ENCODE data around the gene MOB2.

The MOB2 gene

DNA sequence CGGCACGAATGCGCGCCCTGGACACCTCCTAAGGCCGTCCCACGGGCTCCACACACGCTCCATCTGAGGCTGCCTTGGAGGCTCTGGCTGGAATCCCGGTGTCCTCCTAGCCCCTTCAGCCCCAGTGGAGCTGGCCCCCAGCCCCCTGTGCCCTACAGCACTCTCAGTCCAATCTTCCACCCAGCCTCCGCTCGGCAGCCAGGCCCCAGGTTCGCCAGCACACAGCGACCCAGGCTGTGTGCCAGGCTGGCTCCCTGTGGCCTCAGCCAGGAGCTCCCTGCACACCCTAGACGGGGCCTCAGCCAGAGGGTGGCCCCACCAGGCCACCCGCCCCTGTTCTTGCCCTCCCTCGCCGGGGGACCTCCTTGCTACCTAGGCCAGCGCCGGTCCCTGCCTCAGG, 18.6 kb downstream of the MOB2 start:
- peaks cover 0 to 75% (median 53%) of the 10 kb centered on the region in 5 donors for H3K36me3 ChIP-seq (ENCODE audit: control insufficient read depth in 5 of 5, insufficient read depth in 5 of 5, low read length in 5 of 5)

DNA sequence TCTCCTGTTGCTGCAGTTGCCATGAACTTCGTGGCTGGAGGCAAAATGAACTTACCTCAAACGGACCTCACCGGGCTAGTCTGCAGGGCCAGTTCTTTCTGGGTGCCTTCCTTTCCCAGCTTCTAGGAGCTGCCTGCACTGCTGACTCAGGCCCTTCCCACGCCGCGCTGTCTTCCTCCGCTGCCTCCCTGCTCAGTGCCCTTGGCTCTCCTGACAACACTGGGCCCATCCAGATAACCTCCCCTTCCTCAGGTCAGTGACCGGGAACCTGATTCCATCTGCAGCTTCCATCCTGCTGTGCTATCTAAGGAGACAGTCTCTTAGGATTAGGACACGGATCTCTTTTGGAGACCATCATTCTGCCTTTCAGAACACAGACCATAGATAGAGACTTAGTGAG, 19.3 kb downstream of the MOB2 start:
- no peak overlapping the region for H3K27ac ChIP-seq (ENCODE audit: low read depth, low read length)

More for the DNA sequence above, 18.6 kb downstream of the MOB2 start:
- Histone ChIP-seq H3K27ac (ENCODE audit: low read depth, low read length) (no peak overlapping the region), H3K9me3 (ENCODE audit: control insufficient read depth in 5 of 5, low read length in 5 of 5) (peaks cover 0 to 4% (median 0%) of the 10 kb centered on the region in 5 donors), H3K4me1 (ENCODE audit: control insufficient read depth in 5 of 5, insufficient read depth in 5 of 5, low read length in 5 of 5) (no peaks in the 10 kb centered on the region), H3K4me3 (ENCODE audit: low read depth in 1 of 5, low read length in 5 of 5) (no peak overlapping the region), H3K9ac (ENCODE audit: low read length in 5 of 5) (no peak overlapping the region), H3K27me3 (ENCODE audit: control insufficient read depth in 5 of 5, insufficient read depth in 4 of 5, low read length in 5 of 5) (no peaks in the 10 kb centered on the region)

DNA sequence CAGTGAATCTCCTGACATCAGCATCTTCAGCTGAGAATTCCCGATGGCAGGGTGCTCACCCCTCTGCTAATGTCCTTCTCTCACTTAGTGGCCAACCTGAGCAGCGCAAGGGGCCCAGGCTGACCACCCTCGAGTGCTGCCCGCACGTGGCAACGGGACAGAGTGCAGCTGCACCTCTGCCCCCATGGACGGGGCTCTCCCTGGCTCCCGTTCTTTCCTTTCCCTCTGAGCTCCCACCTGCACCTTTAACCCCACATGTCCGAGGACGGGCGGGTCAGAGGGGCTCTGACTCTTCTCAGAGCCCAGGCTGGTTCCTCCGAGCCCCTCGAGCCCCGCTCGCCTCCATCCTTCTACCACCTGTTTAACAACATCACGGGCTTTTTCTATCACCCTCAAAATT, 19.8 kb downstream of the MOB2 start:
- Histone ChIP-seq H3K36me3 (ENCODE audit: control insufficient read depth in 5 of 5, insufficient read depth in 5 of 5, low read length in 5 of 5) (peaks cover 0 to 64% (median 44%) of the 10 kb centered on the region in 5 donors), H3K27ac (ENCODE audit: low read depth, low read length) (no peak overlapping the region), H3K4me1 (ENCODE audit: control insufficient read depth in 5 of 5, insufficient read depth in 5 of 5, low read length in 5 of 5) (no peaks in the 10 kb centered on the region)

More for the DNA sequence above, 19.3 kb downstream of the MOB2 start:
- no peak overlapping the region for H3K9ac ChIP-seq (ENCODE audit: low read length in 5 of 5)
- H3K4me1 ChIP-seq (ENCODE audit: control insufficient read depth in 5 of 5, insufficient read depth in 5 of 5, low read length in 5 of 5) = no peaks in the 10 kb centered on the region
- H3K9me3 ChIP-seq (ENCODE audit: control insufficient read depth in 5 of 5, low read length in 5 of 5) = peaks cover 0 to 4% (median 0%) of the 10 kb centered on the region in 5 donors
- H3K27me3 ChIP-seq (ENCODE audit: control insufficient read depth in 5 of 5, insufficient read depth in 4 of 5, low read length in 5 of 5) = no peaks in the 10 kb centered on the region
- H3K4me3 ChIP-seq (ENCODE audit: low read depth in 1 of 5, low read length in 5 of 5) = no peak overlapping the region
- peaks cover 0 to 68% (median 46%) of the 10 kb centered on the region in 5 donors for H3K36me3 ChIP-seq (ENCODE audit: control insufficient read depth in 5 of 5, insufficient read depth in 5 of 5, low read length in 5 of 5)

DNA sequence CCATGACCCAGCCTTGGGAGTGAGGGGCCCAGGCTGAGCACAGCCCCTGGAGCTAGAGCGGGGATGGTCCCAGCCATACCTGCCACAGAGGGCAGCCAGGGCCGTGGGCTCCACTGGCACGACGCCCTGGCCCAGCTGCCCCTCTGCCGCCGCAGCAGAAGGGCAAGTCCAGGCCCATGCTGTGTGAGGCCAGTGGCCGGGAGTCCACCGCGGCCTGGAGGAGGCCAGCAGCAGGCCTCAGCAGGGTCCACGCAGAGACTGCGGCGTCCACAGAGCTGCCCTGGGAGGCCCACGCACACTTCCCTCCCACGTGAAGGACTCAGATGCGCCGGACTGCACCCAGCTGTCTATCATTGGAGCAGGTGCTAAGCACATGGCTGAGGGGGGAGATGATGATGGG, 23.5 kb downstream of the MOB2 start:
- Histone ChIP-seq H3K27me3 (ENCODE audit: control insufficient read depth in 5 of 5, insufficient read depth in 4 of 5, low read length in 5 of 5) (no peaks in the 10 kb centered on the region), H3K4me3 (ENCODE audit: low read depth in 1 of 5, low read length in 5 of 5) (no peak overlapping the region), H3K4me1 (ENCODE audit: control insufficient read depth in 5 of 5, insufficient read depth in 5 of 5, low read length in 5 of 5) (peaks cover 0 to 25% (median 11%) of the 10 kb centered on the region in 5 donors), H3K27ac (ENCODE audit: low read depth, low read length) (no peak overlapping the region), H3K9ac (ENCODE audit: low read length in 5 of 5) (no peak overlapping the region), H3K36me3 (ENCODE audit: control insufficient read depth in 5 of 5, insufficient read depth in 5 of 5, low read length in 5 of 5) (peaks cover 0 to 26% (median 13%) of the 10 kb centered on the region in 5 donors), H3K9me3 (ENCODE audit: control insufficient read depth in 5 of 5, low read length in 5 of 5) (peaks cover 0 to 4% (median 0%) of the 10 kb centered on the region in 5 donors)

More for the DNA sequence above, 19.8 kb downstream of the MOB2 start:
- Histone ChIP-seq H3K9me3 (ENCODE audit: control insufficient read depth in 5 of 5, low read length in 5 of 5) (peaks cover 0 to 4% (median 0%) of the 10 kb centered on the region in 5 donors), H3K9ac (ENCODE audit: low read length in 5 of 5) (no peak overlapping the region), H3K4me3 (ENCODE audit: low read depth in 1 of 5, low read length in 5 of 5) (no peak overlapping the region), H3K27me3 (ENCODE audit: control insufficient read depth in 5 of 5, insufficient read depth in 4 of 5, low read length in 5 of 5) (no peaks in the 10 kb centered on the region)

DNA sequence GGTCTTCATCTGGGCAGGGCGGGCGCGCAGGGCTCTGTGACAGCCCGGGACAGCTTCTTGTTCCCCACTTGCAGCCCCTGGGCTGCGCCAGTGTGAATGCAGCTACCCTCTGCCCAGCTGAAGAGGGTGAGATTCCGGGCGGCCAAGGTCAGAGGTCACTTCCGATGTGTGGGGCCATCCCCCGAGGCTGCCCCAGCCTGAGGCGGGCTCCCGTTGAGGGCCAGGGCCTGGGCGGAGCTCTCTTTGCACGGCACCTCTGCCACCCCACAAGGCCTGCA, 23.9 kb downstream of the MOB2 start:
- Histone ChIP-seq H3K9me3 (ENCODE audit: control insufficient read depth in 5 of 5, low read length in 5 of 5) (peaks cover 0 to 4% (median 0%) of the 10 kb centered on the region in 5 donors), H3K27ac (ENCODE audit: low read depth, low read length) (no peak overlapping the region), H3K4me1 (ENCODE audit: control insufficient read depth in 5 of 5, insufficient read depth in 5 of 5, low read length in 5 of 5) (peaks cover 0 to 25% (median 11%) of the 10 kb centered on the region in 5 donors)

DNA sequence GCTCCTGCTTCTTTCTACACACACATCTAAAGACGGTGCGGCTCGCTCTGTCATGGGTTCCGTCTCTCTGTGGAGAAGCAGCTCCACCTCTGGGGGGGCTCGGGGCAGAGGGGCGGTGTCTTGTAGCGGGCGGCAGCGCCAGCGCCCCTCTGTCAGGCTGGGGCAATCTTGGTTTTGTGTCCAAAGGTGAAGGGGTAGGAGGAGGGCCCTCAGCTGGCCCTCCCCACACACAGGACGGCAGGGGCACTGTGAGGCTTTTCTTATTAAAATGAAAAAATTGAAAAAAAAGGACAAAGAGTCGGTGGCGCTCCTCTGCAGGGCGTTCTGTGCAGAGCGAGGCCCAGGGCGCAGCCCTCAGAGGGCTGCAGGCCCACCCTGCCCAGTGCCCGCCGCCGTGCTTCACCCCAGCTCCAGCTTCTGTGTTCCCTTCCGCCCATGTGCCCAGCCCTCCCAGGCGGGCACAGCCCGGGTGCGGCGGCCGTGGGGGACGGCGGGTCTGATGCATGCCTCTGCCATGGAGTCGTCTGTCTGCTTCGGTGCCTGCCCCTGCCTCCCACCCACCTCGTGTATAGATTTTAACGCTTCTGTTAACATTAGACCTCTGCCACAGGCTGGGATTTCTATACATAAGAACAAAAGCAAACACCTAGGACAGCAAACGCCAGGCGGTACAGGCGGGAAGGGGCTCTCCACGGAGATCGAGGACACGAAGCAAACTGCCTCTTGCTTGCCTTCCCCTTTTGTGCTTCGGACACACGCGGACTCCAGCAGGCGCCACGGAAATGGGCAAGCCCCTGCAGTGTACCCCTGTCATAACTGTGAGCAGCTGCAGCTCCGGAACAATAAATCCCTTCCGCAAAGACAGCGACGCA, 24.5 kb downstream of the MOB2 start:
- H3K27ac ChIP-seq (ENCODE audit: low read depth, low read length) = no peak overlapping the region
- peaks cover 0 to 4% (median 0%) of the 10 kb centered on the region in 5 donors for H3K9me3 ChIP-seq (ENCODE audit: control insufficient read depth in 5 of 5, low read length in 5 of 5)
- H3K9ac ChIP-seq (ENCODE audit: low read length in 5 of 5) = no peak overlapping the region
- peaks cover 0 to 25% (median 11%) of the 10 kb centered on the region in 5 donors for H3K4me1 ChIP-seq (ENCODE audit: control insufficient read depth in 5 of 5, insufficient read depth in 5 of 5, low read length in 5 of 5)
- peaks cover 0 to 19% (median 9%) of the 10 kb centered on the region in 5 donors for H3K36me3 ChIP-seq (ENCODE audit: control insufficient read depth in 5 of 5, insufficient read depth in 5 of 5, low read length in 5 of 5)
- no peak overlapping the region for H3K4me3 ChIP-seq (ENCODE audit: low read depth in 1 of 5, low read length in 5 of 5)
- H3K27me3 ChIP-seq (ENCODE audit: control insufficient read depth in 5 of 5, insufficient read depth in 4 of 5, low read length in 5 of 5) = no peaks in the 10 kb centered on the region

More for the DNA sequence above, 23.9 kb downstream of the MOB2 start:
- no peaks in the 10 kb centered on the region for H3K27me3 ChIP-seq (ENCODE audit: control insufficient read depth in 5 of 5, insufficient read depth in 4 of 5, low read length in 5 of 5)
- H3K9ac ChIP-seq (ENCODE audit: low read length in 5 of 5) = no peak overlapping the region
- H3K4me3 ChIP-seq (ENCODE audit: low read depth in 1 of 5, low read length in 5 of 5) = no peak overlapping the region
- peaks cover 0 to 24% (median 13%) of the 10 kb centered on the region in 5 donors for H3K36me3 ChIP-seq (ENCODE audit: control insufficient read depth in 5 of 5, insufficient read depth in 5 of 5, low read length in 5 of 5)

DNA sequence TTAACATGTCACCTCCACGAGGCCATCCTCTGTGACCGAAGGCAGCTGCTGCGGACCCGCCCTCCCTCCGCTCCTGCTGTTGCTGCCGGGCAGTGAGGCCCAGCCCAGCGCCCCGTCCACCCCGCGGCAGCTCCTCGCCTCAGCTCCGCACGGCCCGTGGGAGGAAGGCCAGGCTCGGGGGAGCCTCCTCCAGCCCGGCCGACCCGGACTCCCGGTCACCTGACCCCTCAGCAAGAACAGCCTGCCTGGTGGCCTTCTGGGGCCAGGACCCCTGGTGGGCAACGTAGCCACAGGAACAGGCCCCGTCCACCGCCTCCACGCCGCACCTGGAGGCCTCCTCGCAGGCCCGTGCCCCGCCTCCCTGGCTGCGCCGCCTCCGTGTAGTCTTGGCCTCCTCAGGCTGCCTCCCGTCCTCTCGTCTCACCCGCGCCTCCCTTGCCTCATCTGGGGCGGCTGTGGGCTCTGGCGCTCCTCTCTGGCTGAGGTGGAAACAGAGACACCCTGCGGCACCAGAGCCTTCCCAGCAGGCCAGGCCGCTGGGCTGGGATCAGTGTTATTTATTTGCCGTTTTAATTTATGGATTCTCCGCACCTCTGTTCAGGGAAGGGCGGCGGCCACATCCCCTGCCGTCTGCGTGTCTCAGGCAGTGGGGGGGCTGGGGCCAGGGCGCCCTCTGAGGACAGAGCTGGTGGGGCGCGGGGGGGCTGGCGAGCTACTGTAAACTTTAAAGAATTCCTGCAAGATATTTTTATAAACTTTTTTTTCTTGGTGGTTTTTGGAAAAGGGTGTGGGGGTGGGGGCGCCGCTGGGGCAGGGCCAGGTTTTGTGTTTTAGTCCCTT, 25.4 kb downstream of the MOB2 start:
- no peak overlapping the region for H3K4me3 ChIP-seq (ENCODE audit: low read depth in 1 of 5, low read length in 5 of 5)
- no peak overlapping the region for H3K9ac ChIP-seq (ENCODE audit: low read length in 5 of 5)
- H3K9me3 ChIP-seq (ENCODE audit: control insufficient read depth in 5 of 5, low read length in 5 of 5) = peaks cover 0 to 4% (median 0%) of the 10 kb centered on the region in 5 donors
- peaks cover 0 to 25% (median 11%) of the 10 kb centered on the region in 5 donors for H3K4me1 ChIP-seq (ENCODE audit: control insufficient read depth in 5 of 5, insufficient read depth in 5 of 5, low read length in 5 of 5)
- no peaks in the 10 kb centered on the region for H3K27me3 ChIP-seq (ENCODE audit: control insufficient read depth in 5 of 5, insufficient read depth in 4 of 5, low read length in 5 of 5)
- peaks cover 0 to 16% (median 9%) of the 10 kb centered on the region in 5 donors for H3K36me3 ChIP-seq (ENCODE audit: control insufficient read depth in 5 of 5, insufficient read depth in 5 of 5, low read length in 5 of 5)
- H3K27ac ChIP-seq (ENCODE audit: low read depth, low read length) = no peak overlapping the region

DNA sequence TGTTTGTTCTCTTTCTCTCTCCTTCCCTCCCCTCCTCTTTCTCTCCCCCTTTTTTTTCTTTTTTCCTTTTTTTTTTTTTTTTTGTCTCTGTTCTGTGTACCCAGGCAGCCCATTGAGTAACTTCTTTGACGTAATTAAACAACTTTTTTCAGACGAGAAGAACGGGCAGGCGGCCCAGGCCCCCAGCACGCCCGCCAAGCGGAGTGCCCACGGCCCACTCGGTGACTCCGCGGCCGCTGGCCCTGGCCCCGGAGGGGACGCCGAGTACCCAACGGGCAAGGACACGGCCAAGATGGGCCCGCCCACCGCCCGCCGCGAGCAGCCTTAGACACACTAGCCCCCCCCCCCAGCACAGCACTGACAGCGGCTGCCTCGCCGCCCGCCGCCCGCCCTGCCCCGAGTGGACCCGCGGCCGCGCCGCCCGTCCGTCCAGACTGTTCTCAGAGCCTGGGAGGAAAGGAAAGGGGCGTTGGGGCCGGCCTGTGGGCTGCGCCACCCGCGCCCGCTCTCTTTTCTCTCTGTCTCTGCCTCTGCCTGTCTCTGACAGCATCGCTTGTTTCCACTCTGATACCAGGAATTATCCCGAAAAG, 26.1 kb downstream of the MOB2 start:
- Histone ChIP-seq H3K9me3 (ENCODE audit: control insufficient read depth in 5 of 5, low read length in 5 of 5) (peaks cover 0 to 4% (median 0%) of the 10 kb centered on the region in 5 donors), H3K27me3 (ENCODE audit: control insufficient read depth in 5 of 5, insufficient read depth in 4 of 5, low read length in 5 of 5) (no peaks in the 10 kb centered on the region), H3K9ac (ENCODE audit: low read length in 5 of 5) (no peak overlapping the region), H3K4me1 (ENCODE audit: control insufficient read depth in 5 of 5, insufficient read depth in 5 of 5, low read length in 5 of 5) (peaks cover 0 to 25% (median 11%) of the 10 kb centered on the region in 5 donors), H3K4me3 (ENCODE audit: low read depth in 1 of 5, low read length in 5 of 5) (no peak overlapping the region), H3K36me3 (ENCODE audit: control insufficient read depth in 5 of 5, insufficient read depth in 5 of 5, low read length in 5 of 5) (peaks cover 0 to 12% (median 7%) of the 10 kb centered on the region in 5 donors), H3K27ac (ENCODE audit: low read depth, low read length) (no peak overlapping the region)

DNA sequence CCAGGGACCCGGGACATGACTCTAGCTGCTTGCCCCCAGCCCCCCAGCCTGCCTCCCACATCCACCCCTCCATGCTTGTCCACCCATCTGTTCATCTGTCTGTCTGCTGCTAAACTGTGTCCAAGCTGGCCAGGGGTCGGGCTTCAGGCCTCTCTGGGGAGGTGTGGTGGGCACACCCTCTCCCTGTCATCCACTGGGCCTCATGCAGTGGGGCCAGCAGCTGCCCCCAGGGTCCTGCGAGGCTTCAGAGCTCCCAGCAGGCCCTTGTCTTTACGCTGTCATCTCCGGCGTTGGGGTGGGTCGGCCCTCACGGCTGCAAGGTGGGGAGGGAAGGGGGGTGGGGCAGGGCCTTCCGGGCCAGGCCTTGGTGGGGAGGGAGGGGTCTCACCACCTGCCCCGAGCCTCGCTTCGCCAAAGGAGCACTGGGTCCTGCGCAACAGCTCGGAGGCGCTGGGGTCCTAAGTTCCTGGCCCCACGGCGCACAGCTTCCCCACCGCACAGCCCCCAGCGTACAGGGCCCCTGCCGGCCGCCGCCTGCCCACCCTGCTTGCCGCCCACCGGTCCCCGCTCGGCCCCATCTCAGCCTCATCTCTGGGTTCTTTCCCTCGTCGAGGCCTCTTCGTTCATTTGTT, 26.7 kb downstream of the MOB2 start:
- Histone ChIP-seq H3K9ac (ENCODE audit: low read length in 5 of 5) (no peak overlapping the region), H3K4me3 (ENCODE audit: low read depth in 1 of 5, low read length in 5 of 5) (no peak overlapping the region), H3K9me3 (ENCODE audit: control insufficient read depth in 5 of 5, low read length in 5 of 5) (peaks cover 0 to 4% (median 0%) of the 10 kb centered on the region in 5 donors), H3K27me3 (ENCODE audit: control insufficient read depth in 5 of 5, insufficient read depth in 4 of 5, low read length in 5 of 5) (no peaks in the 10 kb centered on the region), H3K27ac (ENCODE audit: low read depth, low read length) (no peak overlapping the region), H3K4me1 (ENCODE audit: control insufficient read depth in 5 of 5, insufficient read depth in 5 of 5, low read length in 5 of 5) (peaks cover 0 to 25% (median 11%) of the 10 kb centered on the region in 5 donors), H3K36me3 (ENCODE audit: control insufficient read depth in 5 of 5, insufficient read depth in 5 of 5, low read length in 5 of 5) (peaks cover 0 to 6% (median under 1%) of the 10 kb centered on the region in 5 donors)

Measured in subcutaneous abdominal adipose tissue (tissue), 5 donors.